Astrocyte (in vitro differentiated cells and primary cell): ENCODE measurements around the gene ERMP1. TPM values are rescaled to one million over a fixed set of nuclear protein-coding genes. Genes with fewer than 3 reads are reported as not detected.

ENCODE experiments used
- DNase-seq: peaks from one replicate; pipeline ENCODE4 v3.0.0-alpha.2; 2010; ENCODE audit warnings: low read depth
- FAIRE-seq: peaks from 2 replicates; lab custom pipeline; 2011; peaks lifted over from hg19 to GRCh38; lab: Jason Lieb, UNC
- H2AFZ ChIP-seq: 2 replicates; pipeline ENCODE4 v1.6.0; 2012; ENCODE audit warnings: low read depth, low read length, inconsistent platforms
- H3K27ac ChIP-seq: 2 replicates; pipeline ENCODE4 v1.5.1; 2011; ENCODE audit warnings: low read depth, low read length, inconsistent platforms
- H3K27me3 ChIP-seq: 2 replicates; pipeline ENCODE4 v1.6.0; 2011; ENCODE audit warnings: low read length, inconsistent platforms; ENCODE audit not compliant: insufficient read depth
- H3K36me3 ChIP-seq: 2 replicates; pipeline ENCODE4 v1.5.1; 2011; ENCODE audit warnings: low read length, inconsistent platforms; ENCODE audit not compliant: insufficient read depth
- H3K4me1 ChIP-seq: 2 replicates; pipeline ENCODE4 v1.5.1; 2011; ENCODE audit warnings: low read length, inconsistent platforms; ENCODE audit not compliant: insufficient read depth
- H3K4me2 ChIP-seq: 2 replicates; pipeline ENCODE4 v1.6.0; 2012; ENCODE audit warnings: low read length, inconsistent platforms
- H3K4me3 ChIP-seq: 2 replicates; pipeline ENCODE4 v1.5.1; 2011; ENCODE audit warnings: low read depth, mild to moderate bottlenecking, low read length, inconsistent platforms; ENCODE audit not compliant: insufficient read depth
- H3K79me2 ChIP-seq: 2 replicates; pipeline ENCODE4 v1.6.0; 2012; ENCODE audit warnings: mild to moderate bottlenecking, low read length, inconsistent platforms; ENCODE audit not compliant: insufficient read depth
- H3K9ac ChIP-seq: 2 replicates; pipeline ENCODE4 v1.6.0; 2012; ENCODE audit warnings: mild to moderate bottlenecking, low read length, inconsistent platforms
- H3K9me3 ChIP-seq: 2 replicates; pipeline ENCODE4 v1.5.1; 2012; ENCODE audit warnings: low read depth, mild to moderate bottlenecking, low read length, inconsistent platforms; ENCODE audit not compliant: insufficient read depth
- H4K20me1 ChIP-seq: 2 replicates; pipeline ENCODE4 v1.6.0; 2012; ENCODE audit warnings: low read length, inconsistent platforms; ENCODE audit not compliant: insufficient read depth
- H3K27ac Mint-ChIP-seq: one replicate; pipeline ENCODE4 v1.8.0; 2021; ENCODE audit warnings: mild to moderate bottlenecking, mixed read lengths; ENCODE audit not compliant: unreplicated experiment
- H3K27me3 Mint-ChIP-seq: one replicate; pipeline ENCODE4 v1.8.0; 2021; ENCODE audit warnings: low read depth, mixed read lengths; ENCODE audit not compliant: unreplicated experiment
- H3K36me3 Mint-ChIP-seq: one replicate; pipeline ENCODE4 v1.8.0; 2021; ENCODE audit warnings: low read depth, mixed read lengths; ENCODE audit not compliant: unreplicated experiment
- H3K4me1 Mint-ChIP-seq: one replicate; pipeline ENCODE4 v1.8.0; 2021; ENCODE audit warnings: low read depth, mixed read lengths; ENCODE audit not compliant: unreplicated experiment
- H3K4me3 Mint-ChIP-seq: one replicate; pipeline ENCODE4 v1.8.0; 2021; ENCODE audit warnings: mild to moderate bottlenecking, moderate library complexity, mixed read lengths; ENCODE audit not compliant: unreplicated experiment
- H3K9me3 Mint-ChIP-seq: one replicate; pipeline ENCODE4 v1.8.0; 2021; ENCODE audit warnings: mild to moderate bottlenecking, mixed read lengths; ENCODE audit not compliant: unreplicated experiment
- EZH2 ChIP-seq: IDR thresholded peaks from 2 replicates; pipeline ENCODE4 v1.6.1; 2012; ENCODE audit warnings: mild to moderate bottlenecking, low read length, inconsistent platforms; ENCODE audit not compliant: insufficient read depth
- total RNA-seq: library from RNA; stranded (reverse); gene quantifications from 2 replicates; pipeline ENCODE4 v1.2.1, GENCODE V29; 2021
- TF ChIP-seq, protein P1 (sequence below): IDR thresholded peaks from 2 replicates; pipeline ENCODE4 v1.5.1; 2011; ENCODE audit warnings: low read depth, mild to moderate bottlenecking, inconsistent platforms, low read length, moderate library complexity; ENCODE audit not compliant: insufficient read depth

The ERMP1 gene
- total RNA-seq, 1 donor from 2014 or later: 8.8 TPM

DNA sequence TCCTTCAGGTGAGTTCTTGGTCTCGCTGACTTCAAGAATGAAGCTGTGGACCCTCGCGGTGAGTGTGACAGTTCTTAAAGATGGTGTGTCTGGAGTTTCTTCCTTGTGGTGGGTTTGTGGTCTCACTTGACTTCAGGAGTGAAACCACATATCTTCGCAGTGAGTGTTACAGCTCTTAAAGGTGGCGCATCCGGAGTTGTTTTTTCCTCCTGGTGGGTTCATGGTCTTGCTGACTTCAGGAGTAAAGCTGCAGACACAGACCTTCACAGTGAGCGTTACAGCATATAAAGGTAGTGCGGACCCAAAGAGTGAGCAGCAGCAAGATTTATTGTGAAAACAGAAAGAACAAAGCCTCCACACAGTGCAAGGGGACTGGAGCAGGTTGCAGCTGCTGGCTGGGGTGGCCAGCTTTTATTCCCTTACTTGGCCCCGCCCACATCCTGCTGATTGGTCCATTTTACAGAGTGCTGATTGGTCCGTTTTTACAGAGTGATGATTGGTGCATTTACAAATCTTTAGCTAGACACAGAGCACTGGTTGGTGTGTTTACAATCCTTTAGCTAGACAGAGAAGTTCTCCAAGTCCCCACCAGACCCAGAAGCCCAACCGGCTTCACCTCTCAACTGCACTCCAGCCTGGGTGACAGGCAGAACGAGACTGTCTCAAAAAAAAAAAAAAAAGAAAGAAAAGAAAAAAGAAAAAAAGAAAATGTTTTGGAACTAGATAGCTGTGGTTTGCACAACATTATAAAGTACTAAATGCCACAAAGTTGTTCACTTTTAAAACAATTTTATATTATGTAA lies 9.1 kb upstream of the ERMP1 start:
- Histone ChIP-seq H2AFZ (no peak overlapping the region), H3K4me1 (peaks cover 25% of the 10 kb centered on the region), H4K20me1 (peaks cover 15% of the 10 kb centered on the region), H3K27ac (no peak overlapping the region), H3K27me3 (peaks cover 52% of the 10 kb centered on the region), H3K36me3 (no peaks in the 10 kb centered on the region), H3K4me3 (no peak overlapping the region), H3K9me3 (no peaks in the 10 kb centered on the region), H3K4me2 (no peak overlapping the region), H3K79me2 (no peaks in the 10 kb centered on the region), H3K9ac (no peak overlapping the region)
- Mint-ChIP-seq H3K27ac (no peak overlapping the region), H3K27me3 (no peaks in the 10 kb centered on the region), H3K4me1 (peaks cover 34% of the 10 kb centered on the region), H3K4me3 (no peak overlapping the region), H3K9me3 (peaks cover 2% of the 10 kb centered on the region), H3K36me3 (no peaks in the 10 kb centered on the region)
- no peak for FAIRE-seq
- DNase-seq: peak; percentile 10
- TF ChIP-seq EZH2: no peak
- TF ChIP-seq, protein P1, sequence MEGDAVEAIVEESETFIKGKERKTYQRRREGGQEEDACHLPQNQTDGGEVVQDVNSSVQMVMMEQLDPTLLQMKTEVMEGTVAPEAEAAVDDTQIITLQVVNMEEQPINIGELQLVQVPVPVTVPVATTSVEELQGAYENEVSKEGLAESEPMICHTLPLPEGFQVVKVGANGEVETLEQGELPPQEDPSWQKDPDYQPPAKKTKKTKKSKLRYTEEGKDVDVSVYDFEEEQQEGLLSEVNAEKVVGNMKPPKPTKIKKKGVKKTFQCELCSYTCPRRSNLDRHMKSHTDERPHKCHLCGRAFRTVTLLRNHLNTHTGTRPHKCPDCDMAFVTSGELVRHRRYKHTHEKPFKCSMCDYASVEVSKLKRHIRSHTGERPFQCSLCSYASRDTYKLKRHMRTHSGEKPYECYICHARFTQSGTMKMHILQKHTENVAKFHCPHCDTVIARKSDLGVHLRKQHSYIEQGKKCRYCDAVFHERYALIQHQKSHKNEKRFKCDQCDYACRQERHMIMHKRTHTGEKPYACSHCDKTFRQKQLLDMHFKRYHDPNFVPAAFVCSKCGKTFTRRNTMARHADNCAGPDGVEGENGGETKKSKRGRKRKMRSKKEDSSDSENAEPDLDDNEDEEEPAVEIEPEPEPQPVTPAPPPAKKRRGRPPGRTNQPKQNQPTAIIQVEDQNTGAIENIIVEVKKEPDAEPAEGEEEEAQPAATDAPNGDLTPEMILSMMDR: no peak

DNA sequence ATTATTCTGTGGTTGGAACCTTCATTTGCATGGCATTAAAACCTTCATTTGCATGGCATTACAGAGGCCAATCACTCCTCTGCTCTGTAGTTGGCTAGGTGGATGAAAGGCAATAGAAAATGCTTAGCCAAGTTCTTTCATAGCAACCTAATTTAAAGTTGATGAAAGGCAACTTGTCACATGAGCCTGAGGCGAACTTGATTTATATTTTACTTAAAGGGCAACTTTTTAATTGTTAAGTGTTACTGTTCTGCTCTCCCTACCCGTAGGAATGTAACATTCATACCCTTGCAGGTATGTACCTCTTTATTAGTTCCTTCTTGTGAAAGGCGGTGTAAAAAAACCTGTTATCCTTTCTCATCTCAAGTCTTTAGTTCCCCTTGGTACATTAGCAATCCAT lies 7.9 kb upstream of the ERMP1 start:
- no peak overlapping the region for H3K9ac ChIP-seq
- H3K4me3 ChIP-seq: no peak overlapping the region
- no peak overlapping the region for H3K27ac Mint-ChIP-seq
- FAIRE-seq (no peak), DNase-seq (no peak)
- H4K20me1 ChIP-seq: peaks cover 12% of the 10 kb centered on the region
- no peak for TF ChIP-seq EZH2
- TF ChIP-seq, protein P1: no peak
- H2AFZ ChIP-seq: no peak overlapping the region
- peaks cover 53% of the 10 kb centered on the region for H3K27me3 ChIP-seq
- peaks cover 34% of the 10 kb centered on the region for H3K4me1 Mint-ChIP-seq
- H3K36me3 Mint-ChIP-seq: no peaks in the 10 kb centered on the region
- H3K9me3 Mint-ChIP-seq: peaks cover 2% of the 10 kb centered on the region
- no peak overlapping the region for H3K4me2 ChIP-seq
- H3K36me3 ChIP-seq: no peaks in the 10 kb centered on the region
- no peak overlapping the region for H3K27ac ChIP-seq
- no peak overlapping the region for H3K4me3 Mint-ChIP-seq
- no peaks in the 10 kb centered on the region for H3K9me3 ChIP-seq
- H3K79me2 ChIP-seq: no peaks in the 10 kb centered on the region
- H3K4me1 ChIP-seq: peaks cover 25% of the 10 kb centered on the region
- peaks cover 3% of the 10 kb centered on the region for H3K27me3 Mint-ChIP-seq

DNA sequence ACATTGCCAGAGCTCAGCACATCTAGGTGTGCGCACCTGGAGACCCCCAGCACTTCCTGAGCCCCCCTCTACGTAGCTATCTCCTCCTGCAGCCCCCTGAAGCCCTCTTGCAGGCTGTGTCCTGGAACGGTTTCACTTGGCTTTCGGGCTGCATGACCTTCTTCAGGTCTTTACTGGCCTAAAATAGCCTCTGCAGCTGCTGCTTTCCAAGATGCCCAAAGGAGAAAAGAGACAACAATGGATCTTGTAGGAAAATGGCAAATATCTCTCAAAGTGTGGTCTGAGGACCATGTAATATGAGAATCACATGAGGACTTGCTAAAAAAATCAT lies 6.6 kb upstream of the ERMP1 start:
- H3K9me3 Mint-ChIP-seq: peaks cover 2% of the 10 kb centered on the region
- H3K4me3 ChIP-seq: no peak overlapping the region
- no peaks in the 10 kb centered on the region for H3K79me2 ChIP-seq
- H4K20me1 ChIP-seq: peaks cover 6% of the 10 kb centered on the region
- H3K4me1 ChIP-seq: peaks cover 22% of the 10 kb centered on the region
- no peak overlapping the region for H2AFZ ChIP-seq
- peak overlapping the region; percentile 12 for H3K27ac Mint-ChIP-seq
- no peak overlapping the region for H3K27ac ChIP-seq
- no peak for FAIRE-seq
- H3K9ac ChIP-seq: no peak overlapping the region
- peak overlapping the region; percentile 45 for H3K4me2 ChIP-seq
- H3K36me3 Mint-ChIP-seq: no peaks in the 10 kb centered on the region
- peak overlapping the region; percentile 27 for H3K4me3 Mint-ChIP-seq
- peaks cover 5% of the 10 kb centered on the region for H3K27me3 Mint-ChIP-seq
- no peaks in the 10 kb centered on the region for H3K36me3 ChIP-seq
- no peak for TF ChIP-seq EZH2
- TF ChIP-seq, protein P1: no peak
- H3K27me3 ChIP-seq: peaks cover 60% of the 10 kb centered on the region
- H3K4me1 Mint-ChIP-seq: peaks cover 24% of the 10 kb centered on the region
- DNase-seq: no peak
- H3K9me3 ChIP-seq: no peaks in the 10 kb centered on the region
